Uterus (tissue), 4 donors: Measurements from ENCODE around the gene SLC37A4. TPM values are rescaled to one million over a fixed set of nuclear protein-coding genes. Genes with fewer than 3 reads are reported as not detected.
A peak's percentile ranks its signal among the peaks of the same experiment; 100 is the strongest.
"Not testable (repeated sequence)": the region's sequence is repeated elsewhere in the genome, so short reads cannot be mapped to it uniquely, and the experiment has no call there.

Experiments used
- DNase-seq, 2 donors: peaks; one replicate each; pipeline ENCODE4 v3.0.0-alpha.2; 2019 to 2020
- H3K27ac ChIP-seq, 2 donors: fragments of 200-600 bp; sonication (generic); 1 replicate in 1 of 2; 2 replicates in 1 of 2; pipeline ENCODE4 v1.5.1; 2016 to 2018
- H3K27me3 ChIP-seq, 2 donors: fragments of 200-600 bp; sonication (generic); one replicate each; pipeline ENCODE4 v1.5.1; 2018 to 2019; ENCODE audit warnings: control low read depth in 1 of 2
- H3K36me3 ChIP-seq, 2 donors: fragments of 200-600 bp; sonication (generic); one replicate each; pipeline ENCODE4 v1.5.1; 2019; ENCODE audit warnings: control low read depth in 1 of 2
- H3K4me1 ChIP-seq, 2 donors: fragments of 200-600 bp; sonication (generic); one replicate each; pipeline ENCODE4 v1.5.1; 2018 to 2019; ENCODE audit warnings: control low read depth in 1 of 2
- H3K4me3 ChIP-seq, 2 donors: fragments of 200-600 bp; sonication (generic); 1 replicate in 1 of 2; 2 replicates in 1 of 2; pipeline ENCODE4 v1.5.1; 2018 to 2019; ENCODE audit warnings: mild to moderate bottlenecking in 1 of 2
- H3K9me3 ChIP-seq, 2 donors: fragments of 200-600 bp; sonication (generic); one replicate each; pipeline ENCODE4 v1.5.1; 2019; ENCODE audit warnings: control low read depth in 1 of 2
- POLR2A ChIP-seq, 2 donors: fragments of 450-650 bp; IDR thresholded peaks; one replicate each; pipeline ENCODE4 v1.6.1; 2016; ENCODE audit warnings: antibody characterized with exemption in 2 of 2, mild to moderate bottlenecking in 1 of 2, moderate library complexity in 1 of 2
- intact Hi-C: fragments of 100-400 bp; cut with DNase I; formaldehyde crosslinking; loops from one replicate; pipeline ENCODE4 v1.15.1; 2023; ENCODE audit warnings: low total_unique reads
- total RNA-seq, 4 donors: library from RNA; depleted of rRNA in 3 of 4; stranded (reverse); fragments of >200 nt in 3 of 4; gene quantifications; one replicate each; pipeline versions ENCODE4 v1.1.0 to v1.2.4, GENCODE V29; 2014 to 2023
- TF ChIP-seq, protein P1 (sequence below), 4 experiments: fragments of 200-600 bp in 2 of 4; fragments of 450-650 bp in 2 of 4; sonication (generic) in 2 of 4; IDR thresholded peaks; one replicate each; pipeline ENCODE4 v1.5.1; 2016 to 2019; ENCODE audit warnings: antibody characterized with exemption in 4 of 4, mild to moderate bottlenecking in 2 of 4, moderate library complexity in 1 of 4
- donor health status: DM: yes; HTN: yes; CAD: no.

The SLC37A4 gene
- total RNA-seq, 4 donors from 2014 or later: 7.4 to 18.1 (median 11.9) TPM

- Histone ChIP-seq H3K27me3 (no peaks in the 10 kb centered on the region), H3K9me3 (no peaks in the 10 kb centered on the region), H3K27ac (peak within 1 kb of the TSS; percentile 89 to 94), H3K4me1 (peaks cover 4 to 13% of the 10 kb centered on the region in 2 donors), H3K4me3 (peak within 1 kb of the TSS; percentile 75 to 94), H3K36me3 (no peaks in the 10 kb centered on the region)
- TF ChIP-seq, protein P1, sequence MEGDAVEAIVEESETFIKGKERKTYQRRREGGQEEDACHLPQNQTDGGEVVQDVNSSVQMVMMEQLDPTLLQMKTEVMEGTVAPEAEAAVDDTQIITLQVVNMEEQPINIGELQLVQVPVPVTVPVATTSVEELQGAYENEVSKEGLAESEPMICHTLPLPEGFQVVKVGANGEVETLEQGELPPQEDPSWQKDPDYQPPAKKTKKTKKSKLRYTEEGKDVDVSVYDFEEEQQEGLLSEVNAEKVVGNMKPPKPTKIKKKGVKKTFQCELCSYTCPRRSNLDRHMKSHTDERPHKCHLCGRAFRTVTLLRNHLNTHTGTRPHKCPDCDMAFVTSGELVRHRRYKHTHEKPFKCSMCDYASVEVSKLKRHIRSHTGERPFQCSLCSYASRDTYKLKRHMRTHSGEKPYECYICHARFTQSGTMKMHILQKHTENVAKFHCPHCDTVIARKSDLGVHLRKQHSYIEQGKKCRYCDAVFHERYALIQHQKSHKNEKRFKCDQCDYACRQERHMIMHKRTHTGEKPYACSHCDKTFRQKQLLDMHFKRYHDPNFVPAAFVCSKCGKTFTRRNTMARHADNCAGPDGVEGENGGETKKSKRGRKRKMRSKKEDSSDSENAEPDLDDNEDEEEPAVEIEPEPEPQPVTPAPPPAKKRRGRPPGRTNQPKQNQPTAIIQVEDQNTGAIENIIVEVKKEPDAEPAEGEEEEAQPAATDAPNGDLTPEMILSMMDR (IDR thresholded peaks at IDR 0.05): peak in 1 of 4 experiments; percentile 16
- TF ChIP-seq POLR2A (IDR thresholded peaks at IDR 0.05): peak; percentile 64 to 67
- peak; percentile 94 to 96 for DNase-seq
- intact Hi-C loops: no loop called here
Measured at GRCh38 chr11:119018074-119018938, 12.4 kb downstream of the SLC37A4 start, which contains the start of the genes RPS25 and TRAPPC4. RPS25 (minus strand) TSS chr11:119018343; CDS start chr11:119018284, 59 bp downstream. TRAPPC4 (plus strand) TSS chr11:119018766; CDS start chr11:119018796, 30 bp downstream.

GRCh38 chr11:119017377-119017776 is 13.3 kb downstream of the SLC37A4 start:
- H3K36me3 ChIP-seq, H3K9me3 ChIP-seq, H3K27me3 ChIP-seq, DNase-seq, intact Hi-C loops: not testable (repeated sequence)
- Histone ChIP-seq H3K4me1 (peaks cover 4 to 13% of the 10 kb centered on the region in 2 donors), H3K4me3 (peak overlapping the region; percentile 75 to 94), H3K27ac (peak overlapping the region; percentile 89 to 94)

- Histone ChIP-seq H3K27ac (peak overlapping the region in 1 of 2 donors; percentile 89), H3K36me3 (no peaks in the 10 kb centered on the region), H3K4me1 (peaks cover 4 to 13% of the 10 kb centered on the region in 2 donors), H3K27me3 (no peaks in the 10 kb centered on the region), H3K9me3 (no peaks in the 10 kb centered on the region), H3K4me3 (no peak overlapping the region)
- intact Hi-C loops: no loop called here
- no peak for DNase-seq
- no peak for TF ChIP-seq POLR2A (IDR thresholded peaks at IDR 0.05)
Measured at GRCh38 chr11:119016216-119017009, 14.3 kb downstream of the SLC37A4 start.

DNA sequence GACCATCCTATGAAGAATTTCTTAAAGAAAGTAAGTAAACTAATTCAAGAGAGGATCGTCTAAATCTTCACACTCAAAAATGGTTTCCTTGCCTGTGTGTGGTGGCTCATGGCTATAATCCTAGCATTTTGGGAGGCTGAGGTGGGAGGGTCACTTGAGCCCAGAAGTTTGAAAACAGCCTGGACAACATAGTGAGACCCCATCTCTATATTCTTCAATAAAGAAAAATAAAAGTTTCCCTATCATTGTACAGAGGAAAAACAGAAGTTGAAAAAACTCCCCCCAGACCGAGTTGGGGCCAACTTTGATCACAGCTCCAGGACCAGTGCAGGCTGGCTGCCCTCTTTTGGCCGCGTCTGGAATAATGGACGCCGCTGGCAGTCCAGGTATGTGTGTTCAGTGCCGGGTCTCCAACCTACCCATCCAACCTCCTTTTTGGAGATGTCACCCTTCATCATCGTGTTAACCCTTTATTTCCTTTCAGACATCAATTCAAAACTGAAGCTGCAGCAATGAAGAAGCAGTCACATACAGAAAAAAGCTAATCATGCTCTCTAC is 15.5 kb downstream of the SLC37A4 start:
- Histone ChIP-seq H3K9me3 (no peaks in the 10 kb centered on the region), H3K27me3 (no peaks in the 10 kb centered on the region), H3K36me3 (no peaks in the 10 kb centered on the region), H3K4me3 (no peak overlapping the region), H3K4me1 (peaks cover 0 to 5% of the 10 kb centered on the region in 2 donors), H3K27ac (no peak overlapping the region)
- no peak for TF ChIP-seq POLR2A (IDR thresholded peaks at IDR 0.05)
- TF ChIP-seq, protein P1 (IDR thresholded peaks at IDR 0.05): no peak
- intact Hi-C loops: no loop called here
- no peak for DNase-seq

DNA sequence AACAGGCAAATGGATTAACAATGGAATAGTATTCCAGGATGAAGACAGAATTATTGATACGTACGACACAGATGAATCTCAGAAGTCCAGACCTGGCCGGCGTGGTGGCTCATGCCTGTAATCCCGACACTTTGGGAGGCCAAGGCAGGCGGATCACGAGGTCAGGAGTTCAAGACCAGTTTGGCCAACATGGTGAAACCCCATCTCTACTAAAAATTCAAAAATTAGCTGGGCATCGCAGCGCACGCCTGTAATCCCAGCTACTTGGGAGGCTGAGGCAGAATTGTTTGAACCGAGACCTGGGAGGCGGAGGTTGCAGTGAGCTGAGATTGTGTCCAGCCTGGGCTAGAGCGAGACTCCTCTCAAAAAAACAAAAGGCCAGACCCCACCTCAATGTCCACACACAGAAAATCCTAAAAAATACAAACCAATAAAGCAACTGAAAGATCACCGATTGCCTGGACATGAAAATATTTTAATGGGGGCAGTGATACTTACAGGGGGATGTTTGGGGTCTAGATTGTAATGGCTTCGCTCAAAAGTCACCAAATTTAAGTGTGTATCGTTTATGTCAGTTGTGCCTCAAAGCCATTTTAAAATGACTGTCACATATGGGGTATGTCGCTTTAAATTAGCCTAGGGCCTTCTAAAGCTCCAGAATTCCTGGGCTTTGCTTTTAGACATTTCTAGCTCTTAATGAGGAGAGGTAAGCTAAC is 16.3 kb downstream of the SLC37A4 start:
- Histone ChIP-seq H3K36me3 (no peaks in the 10 kb centered on the region), H3K4me1 (no peaks in the 10 kb centered on the region), H3K27ac (no peak overlapping the region), H3K27me3 (no peaks in the 10 kb centered on the region), H3K9me3 (no peaks in the 10 kb centered on the region), H3K4me3 (no peak overlapping the region)
- intact Hi-C loops: no loop called here
- no peak for DNase-seq
- TF ChIP-seq, protein P1 (IDR thresholded peaks at IDR 0.05): no peak
- no peak for TF ChIP-seq POLR2A (IDR thresholded peaks at IDR 0.05)
